B cell (primary cell): Measurements from ENCODE around the gene HMGCL. TPM values are rescaled to one million over a fixed set of nuclear protein-coding genes. Genes with fewer than 3 reads are reported as not detected.

Source experiments
- ATAC-seq: fragments of 200-7000 bp; cut with Tn5 transposase; one replicate; pipeline ENCODE4 v1.10.0; 2021; ENCODE audit warnings: low read depth, mild to moderate bottlenecking, moderate number of reproducible peaks, moderate library complexity
- CTCF ChIA-PET: fragments of 350-600 bp; sonication (Branson Sonifier 250); formaldehyde crosslinking; loops from one replicate; lab custom pipeline; 2021; ENCODE audit warnings: antibody characterized with exemption, inconsistent platforms; lab: Charles Lee
- POLR2A ChIA-PET: fragments of 350-600 bp; sonication (Branson Sonifier 250); formaldehyde crosslinking; loops from one replicate; lab custom pipeline; 2021; ENCODE audit warnings: antibody characterized with exemption; lab: Charles Lee
- DNase-seq: peaks from one replicate; pipeline ENCODE4 v3.0.0; 2013
- H2AFZ ChIP-seq: 2 replicates; pipeline ENCODE4 v1.6.1; 2012; ENCODE audit warnings: mild to moderate bottlenecking, low read depth, low read length; ENCODE audit not compliant: insufficient read depth, poor library complexity, severe bottlenecking
- H3K27ac ChIP-seq, 2 donors: 1 replicate in 1 of 2; 2 replicates in 1 of 2; pipeline ENCODE4 v1.5.1; 2012 to 2013; ENCODE audit warnings: low read length in 2 of 2, mild to moderate bottlenecking in 2 of 2, moderate library complexity in 1 of 2
- H3K27me3 ChIP-seq, 4 experiments: fragments of 200-600 bp in 1 of 4; sonication (generic) in 1 of 4; replicated peaks in 1 of 4; 1 replicate in 2 of 4; 2 replicates in 2 of 4; pipeline versions ENCODE4 v1.6.1 to v1.7.0; 2013 to 2016; ENCODE audit warnings: low read length in 3 of 4, mild to moderate bottlenecking in 2 of 4, mixed read lengths in 1 of 4, moderate library complexity in 1 of 4; ENCODE audit not compliant: insufficient read depth in 4 of 4, control insufficient read depth in 3 of 4; ENCODE audit errors: control extremely low read depth in 1 of 4
- H3K36me3 ChIP-seq, 2 experiments: replicated peaks in 1 of 2; 1 replicate in 1 of 2; 2 replicates in 1 of 2; pipeline versions ENCODE4 v1.6.1 to v1.7.1; 2013; ENCODE audit warnings: low read length in 1 of 2; ENCODE audit not compliant: insufficient read depth in 2 of 2, control insufficient read depth in 1 of 2; ENCODE audit errors: control extremely low read depth in 1 of 2, extremely low read depth in 1 of 2
- H3K4me1 ChIP-seq, 2 donors: fragments of 200-600 bp in 1 of 2; sonication (generic) in 1 of 2; 1 replicate in 1 of 2; 2 replicates in 1 of 2; pipeline versions ENCODE4 v1.5.1 to v1.6.1; 2013 to 2017; ENCODE audit warnings: low read length in 2 of 2; ENCODE audit not compliant: control insufficient read depth in 2 of 2, insufficient read depth in 2 of 2
- H3K4me2 ChIP-seq: replicated peaks from 2 replicates; pipeline ENCODE3; 2012; ENCODE audit warnings: mild to moderate bottlenecking, low read depth, low read length; ENCODE audit not compliant: poor library complexity, severe bottlenecking
- H3K4me3 ChIP-seq, 5 experiments: fragments of 200-600 bp in 1 of 5; sonication (generic) in 1 of 5; 1 replicate in 3 of 5; 2 replicates in 2 of 5; pipeline versions ENCODE4 v1.5.1 to v1.7.0; 2011 to 2016; ENCODE audit warnings: low read length in 4 of 5, mild to moderate bottlenecking in 4 of 5, low read depth in 2 of 5, control low read depth in 1 of 5, moderate library complexity in 1 of 5; ENCODE audit not compliant: insufficient read depth in 1 of 5; ENCODE audit errors: control extremely low read depth in 1 of 5, extremely low read depth in 1 of 5
- H3K79me2 ChIP-seq: fragments of 200-600 bp; sonication (generic); one replicate; pipeline ENCODE4 v1.6.0; 2016; ENCODE audit warnings: low read length; ENCODE audit not compliant: control insufficient read depth, insufficient read depth
- H3K9ac ChIP-seq: fragments of 200-600 bp; sonication (generic); 2 replicates; pipeline ENCODE4 v1.6.1; 2017; ENCODE audit warnings: mild to moderate bottlenecking, low read length, moderate library complexity
- H3K9me3 ChIP-seq, 3 donors: one replicate each; pipeline versions ENCODE4 v1.6.1 to v1.7.1; 2013; ENCODE audit warnings: low read length in 2 of 3; ENCODE audit not compliant: control insufficient read depth in 2 of 3, insufficient read depth in 1 of 3; ENCODE audit errors: control extremely low read depth in 1 of 3
- H4K20me1 ChIP-seq: 2 replicates; pipeline ENCODE4 v1.6.0; 2012; ENCODE audit warnings: mild to moderate bottlenecking, low read length; ENCODE audit not compliant: insufficient read depth, control insufficient read depth, poor library complexity, severe bottlenecking
- H3K27ac Mint-ChIP-seq: one replicate; pipeline ENCODE4 v1.8.0; 2021; ENCODE audit warnings: mixed read lengths
- H3K27me3 Mint-ChIP-seq: one replicate; pipeline ENCODE4 v1.8.0; 2021; ENCODE audit warnings: mixed read lengths
- H3K4me1 Mint-ChIP-seq: one replicate; pipeline ENCODE4 v1.8.0; 2021; ENCODE audit warnings: mixed read lengths
- H3K4me3 Mint-ChIP-seq: one replicate; pipeline ENCODE4 v1.8.0; 2021; ENCODE audit warnings: mixed read lengths
- H3K9me3 Mint-ChIP-seq: one replicate; pipeline ENCODE4 v1.8.0; 2022; ENCODE audit warnings: mixed read lengths; ENCODE audit not compliant: insufficient read depth
- CTCF ChIP-seq: fragments of 200-600 bp; IDR thresholded peaks from one replicate; pipeline ENCODE4 v1.8.0; 2022; ENCODE audit warnings: antibody characterized with exemption, mild to moderate bottlenecking
- EZH2 ChIP-seq: IDR thresholded peaks from 2 replicates; pipeline ENCODE4 v1.6.1; 2012; ENCODE audit warnings: borderline replicate concordance, low read depth, mild to moderate bottlenecking, moderate library complexity, low read length; ENCODE audit not compliant: insufficient read depth, poor library complexity, severe bottlenecking
- WGBS: methylation state at CpG from one replicate; pipeline ENCODE4 v1.1.5; 2013; ENCODE audit warnings: missing lambda C conversion rate; ENCODE audit not compliant: insufficient coverage; 5-methylcytosine and 5-hydroxymethylcytosine counted together
- intact Hi-C: fragments of 100-400 bp; cut with micrococcal nuclease; formaldehyde crosslinking; loops from one replicate; pipeline ENCODE4 v1.10.0; 2022
- polyA plus RNA-seq: library from polyadenylated mRNA; depleted of rRNA; stranded (reverse); fragments of >200 nt; gene quantifications from 2 replicates; pipeline ENCODE4 v1.2.3, GENCODE V29; 2012
- total RNA-seq, 2 donors: library from RNA; stranded (reverse); fragments of 120-200 nt in 1 of 2; gene quantifications; 1 replicate in 1 of 2; 2 replicates in 1 of 2; pipeline versions ENCODE4 v1.2.3 to v1.2.4, GENCODE V29; 2013 to 2022

The HMGCL gene
- total and polyA plus RNA-seq, 2 donors (not counting 1 experiment from before 2014, with no cell fraction given): 18.5 to 35.9 TPM

GRCh38 chr1:23797478-23798448, 27.5 kb downstream of the HMGCL start:
- Histone ChIP-seq H3K27ac (no peak overlapping the region), H3K4me2 (no peak overlapping the region), H2AFZ (no peak overlapping the region), H3K36me3 (peaks cover 2 to 21% of the 10 kb centered on the region in 2 experiments), H3K9ac (no peak overlapping the region), H3K4me3 (no peak overlapping the region), H3K27me3 (no peaks in the 10 kb centered on the region), H3K9me3 (peaks cover 0 to 3% (median 0%) of the 10 kb centered on the region in 3 donors), H3K4me1 (peaks cover 15 to 20% of the 10 kb centered on the region in 2 donors), H3K79me2 (peaks cover 4% of the 10 kb centered on the region), H4K20me1 (no peaks in the 10 kb centered on the region)
- no peak for TF ChIP-seq CTCF
- TF ChIP-seq EZH2: no peak
- ChIA-PET POLR2A (interaction anchor here (0.7 kb wide), 1 partner anchor 477 kb away, joined by 3 read pairs; no protein-coding TSS in a partner anchor), CTCF (interaction anchor here (0.6 to 3.3 kb wide), 4 partner anchors 11 to 161 kb away, joined by 3 to 28 read pairs (median 4); no protein-coding TSS in a partner anchor)
- peak overlapping the region; percentile 7 for H3K27ac Mint-ChIP-seq
- ATAC-seq (no peak), DNase-seq (no peak)
- WGBS: 94% methylated on average over 15 of the region's 20 CpGs
- H3K27me3 Mint-ChIP-seq: no peaks in the 10 kb centered on the region
- no peak overlapping the region for H3K4me3 Mint-ChIP-seq
- no peaks in the 10 kb centered on the region for H3K9me3 Mint-ChIP-seq
- intact Hi-C loops: no loop called here
- H3K4me1 Mint-ChIP-seq: peaks cover 20% of the 10 kb centered on the region
